Measurements from ENCODE around the gene MTURN. TPM values are rescaled to one million over a fixed set of nuclear protein-coding genes. Genes with fewer than 3 reads are reported as not detected.

MTURN gene
- total RNA-seq, 2 experiments from 2014 or later = 38.4 to 38.9 TPM

- Mint-ChIP-seq H3K27ac (no peak overlapping the region), H3K9me3 (peaks cover 12% of the 10 kb centered on the region), H3K27me3 (no peaks in the 10 kb centered on the region), H3K36me3 (ENCODE audit: low read depth) (peaks cover 6% of the 10 kb centered on the region), H3K4me1 (ENCODE audit: low read depth) (no peaks in the 10 kb centered on the region), H3K4me3 (no peak overlapping the region)
- ChIA-PET CTCF (no interaction called here), POLR2A (no interaction called here)
- Histone ChIP-seq H3K27me3 (ENCODE audit: control insufficient read depth in 1 of 2, insufficient read depth in 2 of 2, low read length in 2 of 2) (no peaks in the 10 kb centered on the region), H3K4me3 (ENCODE audit: low read length) (no peak overlapping the region), H3K9me3 (ENCODE audit: control insufficient read depth in 1 of 2, insufficient read depth in 1 of 2, low read length in 2 of 2) (peaks cover 2 to 5% of the 10 kb centered on the region in 2 experiments), H3K4me1 (ENCODE audit: insufficient read depth, low read length) (no peaks in the 10 kb centered on the region), H3K36me3 (ENCODE audit: insufficient read depth, low read length) (no peaks in the 10 kb centered on the region), H3K27ac (ENCODE audit: low read depth in 1 of 2, low read length in 2 of 2) (no peak overlapping the region)
- no peak for DNase-seq
- ATAC-seq (ENCODE audit: poor library complexity) = no peak
- TF ChIP-seq CTCF (IDR thresholded peaks at IDR 0.05) = no peak
- intact Hi-C loops (cut with DNase I, micrococcal nuclease) = no loop called here
Measured at GRCh38 chr7:30200591-30200990, 65.8 kb downstream of the MTURN start.

GRCh38 chr7:30201161-30201666 is 66.4 kb downstream of the MTURN start:
- CTCF ChIA-PET = no interaction called here
- Mint-ChIP-seq H3K27ac (no peak overlapping the region), H3K4me3 (no peak overlapping the region), H3K27me3 (no peaks in the 10 kb centered on the region), H3K36me3 (ENCODE audit: low read depth) (no peaks in the 10 kb centered on the region), H3K9me3 (peaks cover 7% of the 10 kb centered on the region), H3K4me1 (ENCODE audit: low read depth) (no peaks in the 10 kb centered on the region)
- TF ChIP-seq CTCF (IDR thresholded peaks at IDR 0.05) = no peak
- Histone ChIP-seq H3K27ac (ENCODE audit: low read depth in 1 of 2, low read length in 2 of 2) (no peak overlapping the region), H3K4me3 (ENCODE audit: low read length) (no peak overlapping the region), H3K27me3 (ENCODE audit: control insufficient read depth in 1 of 2, insufficient read depth in 2 of 2, low read length in 2 of 2) (no peaks in the 10 kb centered on the region), H3K4me1 (ENCODE audit: insufficient read depth, low read length) (no peaks in the 10 kb centered on the region), H3K36me3 (ENCODE audit: insufficient read depth, low read length) (no peaks in the 10 kb centered on the region), H3K9me3 (ENCODE audit: control insufficient read depth in 1 of 2, insufficient read depth in 1 of 2, low read length in 2 of 2) (no peaks in the 10 kb centered on the region)
- DNase-seq (no peak), ATAC-seq (ENCODE audit: poor library complexity) (no peak)
- POLR2A ChIA-PET = no interaction called here
- intact Hi-C loops (cut with DNase I, micrococcal nuclease) = no loop called here

DNA sequence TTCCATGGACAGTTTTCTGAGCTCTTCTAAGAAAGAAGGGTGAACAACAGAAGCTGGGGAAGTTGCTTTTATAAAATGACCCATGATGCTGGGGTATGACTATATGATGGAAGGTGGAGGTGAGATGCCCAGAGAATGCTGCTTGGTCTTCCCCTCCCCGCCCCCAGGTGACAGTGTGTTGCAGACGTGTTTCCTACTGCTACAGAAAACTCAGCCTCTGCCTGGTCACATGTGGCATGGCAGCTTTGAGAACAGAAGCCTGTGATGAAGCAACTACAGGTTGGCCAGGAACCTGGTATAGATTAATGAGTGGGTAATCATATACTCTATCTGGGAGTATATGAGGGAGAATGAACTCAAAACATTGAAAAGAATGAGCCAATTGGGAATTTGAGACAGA is 67.1 kb downstream of the MTURN start:
- CTCF ChIA-PET = no interaction called here
- Mint-ChIP-seq H3K4me3 (no peak overlapping the region), H3K9me3 (peaks cover 3% of the 10 kb centered on the region), H3K36me3 (ENCODE audit: low read depth) (no peaks in the 10 kb centered on the region), H3K27me3 (no peaks in the 10 kb centered on the region), H3K27ac (no peak overlapping the region), H3K4me1 (ENCODE audit: low read depth) (no peaks in the 10 kb centered on the region)
- no peak for DNase-seq
- Histone ChIP-seq H3K9me3 (ENCODE audit: control insufficient read depth in 1 of 2, insufficient read depth in 1 of 2, low read length in 2 of 2) (no peaks in the 10 kb centered on the region), H3K4me3 (ENCODE audit: low read length) (no peak overlapping the region), H3K36me3 (ENCODE audit: insufficient read depth, low read length) (no peaks in the 10 kb centered on the region), H3K27me3 (ENCODE audit: control insufficient read depth in 1 of 2, insufficient read depth in 2 of 2, low read length in 2 of 2) (no peaks in the 10 kb centered on the region), H3K4me1 (ENCODE audit: insufficient read depth, low read length) (no peaks in the 10 kb centered on the region), H3K27ac (ENCODE audit: low read depth in 1 of 2, low read length in 2 of 2) (no peak overlapping the region)
- intact Hi-C loops (cut with DNase I, micrococcal nuclease) = no loop called here
- no peak for TF ChIP-seq CTCF (IDR thresholded peaks at IDR 0.05)
- POLR2A ChIA-PET = no interaction called here
- ATAC-seq (ENCODE audit: poor library complexity) = no peak

All from CD4-positive, alpha-beta T cell (primary cell).